DOHH2 (cell line): ENCODE results near the gene NFKBIE.
A peak's percentile ranks its signal among the peaks of the same experiment; 100 is the strongest.

Experiments used
- H3F3A ChIP-seq: fragments of 200-600 bp; sonication (generic), shearing (Covaris generic); 2 replicates; pipeline ENCODE4 v1.6.0; 2016; ENCODE audit warnings: antibody characterized with exemption, mild to moderate bottlenecking; ENCODE audit not compliant: control insufficient read depth, insufficient read depth
- H3K27ac ChIP-seq: fragments of 200-600 bp; sonication (generic); 2 replicates; pipeline ENCODE4 v1.5.1; 2014; ENCODE audit warnings: low read depth, mild to moderate bottlenecking, low read length, moderate library complexity
- H3K27me3 ChIP-seq: fragments of 200-600 bp; sonication (generic); 2 replicates; pipeline ENCODE4 v1.6.1; 2014; ENCODE audit warnings: mild to moderate bottlenecking, low read length, mixed read lengths; ENCODE audit not compliant: control insufficient read depth
- H3K36me3 ChIP-seq: fragments of 200-600 bp; sonication (generic); 2 replicates; pipeline ENCODE4 v1.6.1; 2014; ENCODE audit warnings: mild to moderate bottlenecking, low read length, moderate library complexity, mixed read lengths; ENCODE audit not compliant: control insufficient read depth
- H3K4me1 ChIP-seq: fragments of 200-600 bp; sonication (generic); 2 replicates; pipeline ENCODE4 v1.6.1; 2014; ENCODE audit warnings: mild to moderate bottlenecking, low read length, mixed read lengths; ENCODE audit not compliant: control insufficient read depth
- H3K4me2 ChIP-seq: fragments of 200-600 bp; sonication (generic); 2 replicates; pipeline ENCODE4 v1.6.0; 2014; ENCODE audit warnings: mild to moderate bottlenecking, low read length, moderate library complexity
- H3K4me3 ChIP-seq: fragments of 200-600 bp; sonication (generic); 2 replicates; pipeline ENCODE4 v1.5.1; 2014; ENCODE audit warnings: mild to moderate bottlenecking, low read length, mixed read lengths
- H3K79me2 ChIP-seq: fragments of 200-600 bp; sonication (generic); 2 replicates; pipeline ENCODE4 v1.6.1; 2014; ENCODE audit warnings: mild to moderate bottlenecking, low read length, mixed read lengths; ENCODE audit not compliant: control insufficient read depth
- H3K9me2 ChIP-seq: fragments of 200-600 bp; sonication (generic); replicated peaks from 2 replicates; pipeline ENCODE4 v1.6.1; 2014; ENCODE audit warnings: mild to moderate bottlenecking, low read length, mixed read lengths; ENCODE audit not compliant: control insufficient read depth
- H3K9me3 ChIP-seq: fragments of 200-600 bp; sonication (generic); 2 replicates; pipeline ENCODE4 v1.6.1; 2014; ENCODE audit warnings: antibody characterized with exemption, low read length, mixed read lengths; ENCODE audit not compliant: control insufficient read depth, insufficient read depth
- H4K20me1 ChIP-seq: fragments of 200-600 bp; sonication (generic); 2 replicates; pipeline ENCODE4 v1.6.0; 2014; ENCODE audit warnings: low read depth, mild to moderate bottlenecking, antibody characterized with exemption, low read length, moderate library complexity; ENCODE audit not compliant: control insufficient read depth, insufficient read depth
- EZH2phosphoT487 ChIP-seq: fragments of 200-600 bp; sonication (generic); IDR thresholded peaks from 2 replicates; pipeline ENCODE4 v1.6.1; 2017; ENCODE audit warnings: borderline replicate concordance, mild to moderate bottlenecking, antibody characterized with exemption, low read length, moderate library complexity, mixed read lengths
- TF ChIP-seq, protein P1 (sequence below): fragments of 200-600 bp; sonication (generic); IDR thresholded peaks from one replicate; pipeline ENCODE4 v1.5.1; 2014; ENCODE audit warnings: antibody characterized with exemption, mild to moderate bottlenecking, low read depth, low read length; ENCODE audit not compliant: poor library complexity, severe bottlenecking

The NFKBIE gene

DNA sequence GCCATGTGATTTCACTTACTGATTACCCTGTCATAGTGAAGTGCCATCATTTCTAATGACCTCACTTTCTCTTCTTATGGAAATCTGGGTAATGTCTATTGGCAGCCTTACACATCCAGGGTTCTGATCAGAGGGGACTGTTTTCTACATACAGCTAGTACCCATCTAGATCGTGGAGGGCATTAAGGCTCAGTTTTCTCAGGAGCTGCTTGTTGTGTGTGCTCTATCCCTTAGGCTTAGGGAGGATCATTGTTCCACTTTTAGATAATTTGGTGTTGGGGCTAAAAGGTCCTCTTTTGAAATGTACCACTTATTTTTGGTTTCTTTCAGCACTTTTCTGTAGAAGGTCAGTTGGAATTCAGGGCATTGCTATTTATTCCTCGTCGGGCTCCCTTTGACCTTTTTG lies 14.6 kb downstream of the NFKBIE start:
- no peak overlapping the region for H3K4me3 ChIP-seq
- TF ChIP-seq, protein P1, sequence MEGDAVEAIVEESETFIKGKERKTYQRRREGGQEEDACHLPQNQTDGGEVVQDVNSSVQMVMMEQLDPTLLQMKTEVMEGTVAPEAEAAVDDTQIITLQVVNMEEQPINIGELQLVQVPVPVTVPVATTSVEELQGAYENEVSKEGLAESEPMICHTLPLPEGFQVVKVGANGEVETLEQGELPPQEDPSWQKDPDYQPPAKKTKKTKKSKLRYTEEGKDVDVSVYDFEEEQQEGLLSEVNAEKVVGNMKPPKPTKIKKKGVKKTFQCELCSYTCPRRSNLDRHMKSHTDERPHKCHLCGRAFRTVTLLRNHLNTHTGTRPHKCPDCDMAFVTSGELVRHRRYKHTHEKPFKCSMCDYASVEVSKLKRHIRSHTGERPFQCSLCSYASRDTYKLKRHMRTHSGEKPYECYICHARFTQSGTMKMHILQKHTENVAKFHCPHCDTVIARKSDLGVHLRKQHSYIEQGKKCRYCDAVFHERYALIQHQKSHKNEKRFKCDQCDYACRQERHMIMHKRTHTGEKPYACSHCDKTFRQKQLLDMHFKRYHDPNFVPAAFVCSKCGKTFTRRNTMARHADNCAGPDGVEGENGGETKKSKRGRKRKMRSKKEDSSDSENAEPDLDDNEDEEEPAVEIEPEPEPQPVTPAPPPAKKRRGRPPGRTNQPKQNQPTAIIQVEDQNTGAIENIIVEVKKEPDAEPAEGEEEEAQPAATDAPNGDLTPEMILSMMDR = no peak
- TF ChIP-seq EZH2phosphoT487 = no peak
- no peak overlapping the region; the same call in 1 of the 2 replicates for H3K4me2 ChIP-seq

DNA sequence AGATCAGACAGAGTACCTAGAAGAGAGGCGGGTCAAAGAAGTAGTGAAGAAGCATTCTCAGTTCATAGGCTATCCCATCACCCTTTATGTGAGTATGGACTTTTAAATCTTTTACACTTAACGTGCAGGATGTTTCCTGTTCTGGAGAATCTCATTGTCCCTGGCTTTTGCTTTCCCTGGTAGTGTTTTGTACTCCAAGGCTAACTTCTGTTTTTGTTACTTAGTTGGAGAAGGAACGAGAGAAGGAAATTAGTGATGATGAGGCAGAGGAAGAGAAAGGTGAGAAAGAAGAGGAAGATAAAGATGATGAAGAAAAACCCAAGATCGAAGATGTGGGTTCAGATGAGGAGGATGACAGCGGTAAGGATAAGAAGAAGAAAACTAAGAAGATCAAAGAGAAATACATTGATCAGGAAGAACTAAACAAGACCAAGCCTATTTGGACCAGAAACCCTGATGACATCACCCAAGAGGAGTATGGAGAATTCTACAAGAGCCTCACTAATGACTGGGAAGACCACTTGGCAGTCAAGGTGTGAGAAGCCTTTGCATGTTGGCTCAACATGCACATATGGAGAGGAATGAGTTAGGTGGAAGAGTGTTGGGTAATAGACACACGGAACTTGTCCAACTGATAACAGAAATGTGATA lies 15.2 kb downstream of the NFKBIE start:
- H3K79me2 ChIP-seq = peaks cover 45% of the 10 kb centered on the region
- H3K9me3 ChIP-seq = no peaks in the 10 kb centered on the region
- H3K4me1 ChIP-seq = peaks cover 46% of the 10 kb centered on the region
- TF ChIP-seq EZH2phosphoT487 = no peak
- TF ChIP-seq, protein P1 = no peak
- H3F3A ChIP-seq = peaks cover 80% of the 10 kb centered on the region
- peaks cover 34% of the 10 kb centered on the region for H4K20me1 ChIP-seq
- no peak overlapping the region for H3K4me3 ChIP-seq
- H3K27me3 ChIP-seq = no peaks in the 10 kb centered on the region
- peaks cover 83% of the 10 kb centered on the region for H3K36me3 ChIP-seq
- no peak overlapping the region for H3K27ac ChIP-seq
- no peaks in the 10 kb centered on the region for H3K9me2 ChIP-seq
- H3K4me2 ChIP-seq = peak overlapping the region; percentile 74; the same call in 1 of the 2 replicates

More for the DNA sequence above, 14.6 kb downstream of the NFKBIE start:
- peaks cover 86% of the 10 kb centered on the region for H3F3A ChIP-seq
- peaks cover 84% of the 10 kb centered on the region for H3K36me3 ChIP-seq
- no peaks in the 10 kb centered on the region for H3K9me2 ChIP-seq
- H3K27ac ChIP-seq = no peak overlapping the region
- H3K79me2 ChIP-seq = peaks cover 45% of the 10 kb centered on the region
- peaks cover 34% of the 10 kb centered on the region for H4K20me1 ChIP-seq
- no peaks in the 10 kb centered on the region for H3K27me3 ChIP-seq
- no peaks in the 10 kb centered on the region for H3K9me3 ChIP-seq
- peaks cover 45% of the 10 kb centered on the region for H3K4me1 ChIP-seq

DNA sequence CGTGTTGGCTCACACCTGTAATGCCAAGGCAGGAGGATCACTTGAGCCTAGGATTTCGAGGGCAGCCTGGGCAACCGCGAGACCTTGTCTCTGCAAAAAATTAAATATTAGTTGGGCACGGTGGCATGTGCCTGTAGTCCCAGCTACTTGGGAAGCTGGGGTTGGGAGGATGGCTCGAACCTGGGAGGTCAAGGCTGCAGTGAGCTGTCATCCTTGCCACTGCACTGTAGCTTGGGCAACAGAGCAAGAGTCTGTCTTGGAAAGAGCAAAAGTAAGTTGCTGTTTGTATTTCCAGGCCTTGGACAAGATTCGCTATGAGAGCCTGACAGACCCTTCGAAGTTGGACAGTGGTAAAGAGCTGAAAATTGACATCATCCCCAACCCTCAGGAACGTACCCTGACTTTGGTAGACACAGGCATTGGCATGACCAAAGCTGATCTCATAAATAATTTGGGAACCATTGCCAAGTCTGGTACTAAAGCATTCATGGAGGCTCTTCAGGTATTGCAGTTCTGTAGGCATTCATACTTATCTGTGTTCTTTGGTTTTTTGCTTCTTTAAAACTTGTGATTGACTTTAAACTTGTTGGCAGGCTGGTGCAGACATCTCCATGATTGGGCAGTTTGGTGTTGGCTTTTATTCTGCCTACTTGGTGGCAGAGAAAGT lies 16.1 kb downstream of the NFKBIE start:
- no peaks in the 10 kb centered on the region for H3K9me3 ChIP-seq
- H3K4me3 ChIP-seq = peak overlapping the region; percentile 83
- peaks cover 34% of the 10 kb centered on the region for H4K20me1 ChIP-seq
- TF ChIP-seq EZH2phosphoT487 = no peak
- TF ChIP-seq, protein P1 = no peak
- H3K4me2 ChIP-seq = peak overlapping the region; percentile 74
- H3K79me2 ChIP-seq = peaks cover 45% of the 10 kb centered on the region
- H3K27ac ChIP-seq = peak overlapping the region; percentile 83; the same call in 1 of the 2 replicates
- H3K27me3 ChIP-seq = no peaks in the 10 kb centered on the region
- H3K9me2 ChIP-seq = no peaks in the 10 kb centered on the region
- H3F3A ChIP-seq = peaks cover 71% of the 10 kb centered on the region
- peaks cover 37% of the 10 kb centered on the region for H3K4me1 ChIP-seq
- peaks cover 73% of the 10 kb centered on the region for H3K36me3 ChIP-seq
